Measurements from ENCODE around the gene GPR132.
"Not testable (repeated sequence)": the region's sequence is repeated elsewhere in the genome, so short reads cannot be mapped to it uniquely, and the experiment has no call there.

Gene GPR132, protein sequence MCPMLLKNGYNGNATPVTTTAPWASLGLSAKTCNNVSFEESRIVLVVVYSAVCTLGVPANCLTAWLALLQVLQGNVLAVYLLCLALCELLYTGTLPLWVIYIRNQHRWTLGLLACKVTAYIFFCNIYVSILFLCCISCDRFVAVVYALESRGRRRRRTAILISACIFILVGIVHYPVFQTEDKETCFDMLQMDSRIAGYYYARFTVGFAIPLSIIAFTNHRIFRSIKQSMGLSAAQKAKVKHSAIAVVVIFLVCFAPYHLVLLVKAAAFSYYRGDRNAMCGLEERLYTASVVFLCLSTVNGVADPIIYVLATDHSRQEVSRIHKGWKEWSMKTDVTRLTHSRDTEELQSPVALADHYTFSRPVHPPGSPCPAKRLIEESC

DNA sequence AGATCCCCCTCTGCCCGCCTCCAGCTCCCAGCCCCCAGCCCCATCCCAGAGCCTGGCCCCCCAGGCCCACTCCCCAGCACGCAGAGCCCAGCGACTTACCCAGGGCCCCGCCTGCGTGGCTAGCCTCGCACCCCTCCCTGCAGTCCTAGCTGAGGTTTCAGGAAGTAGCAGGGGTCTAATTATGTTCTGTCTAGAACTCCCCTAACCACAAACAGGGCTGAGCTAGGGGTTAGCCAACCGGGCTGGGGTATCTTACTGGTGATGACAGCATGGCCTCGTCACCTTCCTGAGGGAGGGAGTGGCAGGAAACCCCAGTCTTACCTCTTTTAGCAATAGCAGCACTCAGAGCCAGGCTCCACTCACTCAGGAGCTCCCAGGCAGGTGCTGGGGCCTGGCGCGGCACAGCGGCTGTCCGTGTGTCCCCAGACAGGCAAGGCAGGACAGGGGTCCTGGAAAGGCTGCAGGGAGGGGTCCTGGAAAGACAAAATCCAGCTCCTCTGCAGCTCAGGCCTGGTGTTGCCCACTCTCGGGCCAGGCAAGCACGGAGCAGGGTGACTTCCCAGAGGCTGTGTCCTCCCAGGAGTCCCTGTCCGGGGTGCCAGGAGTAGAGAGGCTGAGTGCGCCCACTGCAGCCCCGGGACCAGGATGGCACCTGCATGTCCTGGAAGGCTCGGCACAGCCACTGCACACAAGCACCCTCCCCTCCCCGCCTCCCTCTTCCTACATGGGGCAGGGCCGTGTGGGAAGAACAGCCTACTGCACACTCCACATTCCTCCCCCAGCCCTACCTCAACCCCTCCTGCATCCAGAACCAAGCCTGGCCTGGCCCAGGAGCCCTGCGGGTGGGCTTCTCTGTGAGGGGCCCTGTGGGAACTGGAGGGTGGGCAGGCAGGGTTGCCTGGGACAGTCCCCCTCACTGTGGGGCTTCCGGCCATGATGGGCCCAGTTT lies at the start of gene GPR132:
Gene GPR132, minus strand, starts transcription at position 151 of the 949 bp plus-strand sequence. CDS start 10,010 bp downstream, outside the sequence.
- DNase-seq: no peak

DNA sequence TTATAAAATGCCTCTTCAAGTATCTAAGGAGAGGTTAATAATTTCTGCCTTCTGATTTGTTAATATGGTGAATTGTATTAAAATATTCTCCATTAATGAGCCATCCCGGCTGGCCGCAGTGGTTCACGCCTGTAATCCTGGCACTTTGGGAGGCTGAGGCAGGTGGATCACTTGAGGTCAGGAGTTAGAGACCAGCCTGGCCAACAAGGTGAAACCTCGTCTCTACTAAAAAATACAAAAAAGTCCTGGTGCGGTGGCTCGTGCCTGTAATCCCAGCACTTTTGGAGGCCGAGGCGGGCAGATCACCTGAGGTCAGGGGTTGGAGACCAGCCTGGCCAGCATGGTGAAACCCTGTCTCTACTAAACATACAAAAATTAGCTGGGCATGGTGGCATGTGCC lies 44.0 kb upstream of the GPR132 start:
- not testable (repeated sequence) for DNase-seq

DNA sequence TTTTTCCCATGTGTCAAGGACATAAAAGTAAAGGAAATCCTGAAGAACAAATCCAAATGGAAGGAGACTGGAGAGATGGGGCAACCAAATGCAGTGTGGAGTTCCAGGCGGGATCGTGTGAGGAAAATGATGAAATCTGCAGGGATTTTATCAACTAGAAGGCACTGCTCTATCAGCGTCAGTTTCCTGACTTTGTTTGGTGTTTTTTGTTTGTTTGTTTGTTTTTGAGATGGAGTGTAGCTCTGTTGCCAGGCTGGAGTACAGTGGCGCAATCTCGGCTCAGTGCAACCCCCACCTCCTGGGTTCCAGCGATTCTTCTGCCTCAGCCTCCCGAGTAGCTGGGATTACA lies 43.3 kb upstream of the GPR132 start:
- no peak for DNase-seq

DNA sequence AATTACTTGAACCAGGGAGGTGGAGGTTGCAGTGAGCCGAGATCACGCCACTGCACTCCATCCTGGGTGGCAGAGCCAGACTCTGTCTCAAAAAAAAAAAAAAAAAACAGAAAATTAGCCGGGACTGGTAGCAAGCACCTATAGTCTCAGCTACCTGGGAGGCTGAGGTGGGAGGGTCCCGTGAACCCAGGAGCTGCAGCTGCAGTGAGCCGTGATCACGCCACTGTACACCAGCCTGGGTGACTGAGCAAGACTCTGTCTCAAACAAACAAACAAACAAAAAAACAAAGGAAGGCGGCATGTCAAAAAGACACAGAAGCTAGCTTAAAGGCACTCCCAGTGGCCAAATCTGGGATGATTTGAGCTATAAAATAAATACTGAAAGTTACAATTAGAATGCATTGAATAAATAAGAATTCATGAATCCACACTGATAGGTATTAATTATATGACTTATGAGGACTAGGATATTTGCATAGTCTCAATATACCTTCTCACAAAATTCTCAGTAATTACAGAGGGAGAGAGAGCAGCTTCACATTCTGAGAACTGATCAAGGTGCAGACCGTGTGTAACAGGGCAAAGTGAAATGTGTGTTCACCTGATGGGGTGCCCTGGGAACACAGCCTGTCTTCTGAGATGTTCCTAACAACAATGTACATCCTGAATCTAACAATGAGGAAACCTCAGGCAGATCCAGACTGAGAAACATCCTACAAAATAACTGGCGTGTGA lies 42.7 kb upstream of the GPR132 start:
- DNase-seq: no peak

DNA sequence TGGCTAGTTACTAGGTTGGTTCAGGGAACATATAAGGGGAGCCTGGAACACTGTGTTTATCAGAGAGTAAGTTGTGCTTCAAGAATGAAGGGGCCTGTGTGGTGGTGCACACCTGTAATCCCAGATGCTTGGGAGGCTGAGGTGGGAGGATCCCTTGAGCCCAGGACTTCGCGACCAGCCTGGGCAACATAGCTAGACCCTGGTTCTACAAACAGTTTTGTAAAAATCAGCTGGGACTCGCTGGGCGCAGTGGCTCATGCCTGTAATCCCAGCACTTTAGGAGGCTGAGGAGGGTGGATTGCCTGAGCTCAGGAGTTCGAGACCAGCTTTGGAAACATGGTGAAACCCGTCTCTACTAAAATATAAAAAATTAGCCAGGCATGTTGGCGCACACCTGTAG lies 42.1 kb upstream of the GPR132 start:
- no peak for DNase-seq

DNA sequence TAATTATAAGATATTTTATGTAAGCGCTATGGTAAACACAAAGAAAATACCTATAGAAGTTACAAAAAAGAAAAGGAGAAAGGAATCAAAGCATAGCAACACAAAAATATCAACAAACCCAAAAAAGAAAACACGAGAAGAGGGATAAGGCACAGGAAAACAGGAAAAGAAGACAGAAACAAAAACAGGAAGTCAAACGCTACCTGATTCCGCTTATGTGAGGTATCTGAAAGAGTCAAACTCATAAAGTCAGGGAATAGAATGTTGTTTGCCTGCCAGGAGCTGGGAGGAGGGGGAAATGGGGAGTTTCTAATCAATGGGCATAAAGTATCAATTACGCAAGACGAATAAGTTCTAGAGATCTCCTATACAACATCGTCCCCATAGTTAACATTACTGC lies 39.9 kb upstream of the GPR132 start:
- no peak for DNase-seq

DNA sequence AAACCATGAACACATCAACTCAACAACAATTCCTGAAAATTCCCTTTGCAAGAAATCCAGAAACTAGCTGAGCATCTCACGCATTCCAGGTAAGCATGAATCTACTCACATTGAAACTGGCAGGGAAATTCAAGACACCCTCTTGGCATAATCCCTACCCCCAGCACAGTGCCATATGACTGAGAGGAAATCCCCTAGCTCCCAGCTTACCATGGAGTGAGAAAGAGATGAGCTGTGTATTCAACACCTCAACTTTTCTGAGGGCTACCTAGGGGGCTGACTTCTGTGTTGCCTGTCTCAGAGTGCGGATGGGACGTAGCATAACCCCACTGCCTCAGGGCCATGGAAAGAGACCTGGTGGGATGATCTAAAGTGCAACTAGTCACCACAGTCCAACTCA lies 37.7 kb upstream of the GPR132 start:
- no peak for DNase-seq

DNA sequence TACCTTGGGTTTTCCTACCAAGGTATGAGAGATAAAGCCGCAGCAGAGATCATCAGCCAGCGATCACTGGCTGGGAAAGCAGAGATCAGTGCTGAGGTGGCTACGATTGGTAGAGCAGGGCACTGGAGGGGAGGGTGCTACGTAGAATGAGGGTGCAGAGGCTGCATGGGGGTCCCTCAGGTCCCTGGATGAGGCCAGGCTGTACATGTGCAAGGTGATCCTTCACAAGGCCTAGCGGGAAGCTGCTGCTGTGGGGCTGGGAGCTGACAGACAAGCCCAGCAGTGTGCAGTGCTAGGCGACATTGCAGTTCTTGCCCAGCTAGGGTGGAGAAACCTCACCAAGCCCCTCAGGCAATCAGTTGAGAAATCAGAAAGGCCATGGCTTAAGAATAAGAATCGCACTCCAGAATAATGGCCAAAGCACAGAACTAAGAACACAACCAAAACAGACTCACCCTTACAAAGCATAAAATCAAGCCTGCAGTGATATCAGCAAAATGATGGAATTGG lies 37.2 kb upstream of the GPR132 start:
- no peak for DNase-seq

DNA sequence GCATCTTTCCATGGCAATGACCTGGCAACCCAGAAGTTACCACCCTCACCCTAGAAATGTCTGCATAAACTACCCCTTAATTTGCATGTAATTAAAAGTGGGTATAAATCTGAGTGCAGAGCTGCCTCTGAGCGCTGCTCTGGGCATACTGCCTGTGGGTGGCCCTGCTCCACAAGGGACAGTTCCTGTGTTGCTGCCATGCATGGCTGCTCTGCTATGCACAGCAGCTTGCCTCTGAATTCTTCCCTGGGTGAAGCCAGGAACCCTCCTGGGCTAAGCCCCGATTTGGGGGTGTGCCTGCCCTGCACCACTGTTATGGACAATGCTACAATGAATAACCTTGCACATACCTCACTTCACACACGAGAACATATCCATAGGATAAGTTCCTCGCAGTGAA lies 35.7 kb upstream of the GPR132 start:
- no peak for DNase-seq

DNA sequence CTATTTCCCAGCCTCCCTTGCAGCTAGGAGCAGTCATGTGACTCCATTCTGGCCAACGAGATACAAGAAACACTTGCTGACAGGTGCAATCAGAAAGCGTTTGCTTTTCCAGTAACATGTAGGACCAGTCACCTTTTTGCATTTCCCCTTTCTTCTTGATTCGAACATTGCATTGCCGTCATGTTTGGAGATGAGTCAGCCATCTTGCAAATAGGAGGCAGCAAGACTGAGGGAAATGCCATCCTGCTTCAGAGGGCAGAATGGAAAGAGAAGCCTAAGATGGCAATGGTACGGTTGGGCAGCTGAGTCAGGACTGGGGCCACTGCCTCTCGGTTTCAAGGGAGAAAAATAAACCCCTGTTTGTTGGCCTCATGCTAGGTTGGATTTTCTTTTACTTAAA lies 34.5 kb upstream of the GPR132 start:
- no peak for DNase-seq

DNA sequence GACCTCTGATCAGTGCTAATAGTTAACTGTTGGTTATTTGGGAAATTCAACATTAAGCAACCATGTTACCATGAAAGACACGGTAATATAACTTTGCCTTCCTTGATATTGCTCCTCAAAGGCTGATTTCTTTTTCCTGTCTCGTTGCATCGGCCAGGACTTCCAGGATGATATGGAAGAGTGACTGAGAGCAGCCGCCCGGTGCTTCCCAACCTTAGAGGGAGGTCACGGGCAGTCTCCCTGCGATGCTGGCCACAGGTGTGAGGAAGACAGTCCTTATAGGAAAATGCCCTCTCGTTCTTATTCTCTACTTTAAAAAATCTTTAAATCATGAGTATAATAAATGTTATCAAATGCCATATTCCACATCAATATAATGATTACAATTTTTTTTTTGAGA lies 33.1 kb upstream of the GPR132 start:
- DNase-seq: no peak

DNA sequence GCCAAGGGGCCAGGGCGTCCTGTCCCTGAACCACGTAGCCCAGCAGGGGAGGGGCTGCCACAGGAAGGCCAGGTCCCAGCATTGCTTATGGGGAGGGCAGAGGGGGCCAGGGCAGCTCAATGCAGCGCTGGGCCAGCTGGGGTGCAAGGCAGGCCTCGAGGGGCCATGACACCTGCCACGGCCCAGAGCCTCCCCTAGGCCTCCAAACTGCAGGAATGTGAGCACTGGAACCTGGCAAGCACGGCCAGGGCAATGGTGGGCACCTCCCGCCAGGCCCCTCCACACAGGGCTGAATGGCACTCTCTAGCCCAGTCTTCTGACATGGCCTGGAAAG lies 32.5 kb upstream of the GPR132 start:
- no peak for DNase-seq

DNA sequence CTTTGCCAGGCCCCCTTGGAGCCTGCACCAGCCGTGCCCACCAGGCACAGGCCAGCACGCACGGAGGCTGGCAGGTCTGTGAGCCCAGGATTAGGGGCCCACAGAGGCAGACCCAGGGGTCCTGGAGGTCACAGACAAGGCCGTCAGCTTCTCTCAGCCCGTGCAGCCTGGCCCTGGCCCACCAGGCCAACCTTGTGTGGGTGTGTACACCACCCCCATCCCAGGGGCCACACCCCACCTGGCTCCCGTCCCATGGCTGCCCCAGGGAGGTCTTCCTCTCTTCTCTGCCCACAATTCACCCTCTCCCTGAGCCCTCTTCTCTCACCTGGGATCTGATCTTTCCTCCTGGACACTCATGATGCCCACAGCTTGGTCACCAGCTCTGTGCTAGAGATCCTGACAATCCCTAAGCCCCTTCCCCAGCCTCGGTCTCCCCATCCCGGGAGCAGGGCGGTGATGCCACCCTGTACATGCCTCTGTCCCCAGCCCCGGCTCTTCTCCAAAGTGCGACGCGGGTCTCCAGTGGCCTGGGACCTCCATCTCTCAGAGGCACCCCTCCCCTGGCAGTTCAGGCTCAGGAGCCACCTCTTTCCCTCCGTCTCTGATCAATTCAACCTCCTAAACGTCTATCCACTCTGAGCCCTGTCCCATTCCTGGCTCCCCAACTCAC lies 31.1 kb upstream of the GPR132 start:
- no peak for DNase-seq

DNA sequence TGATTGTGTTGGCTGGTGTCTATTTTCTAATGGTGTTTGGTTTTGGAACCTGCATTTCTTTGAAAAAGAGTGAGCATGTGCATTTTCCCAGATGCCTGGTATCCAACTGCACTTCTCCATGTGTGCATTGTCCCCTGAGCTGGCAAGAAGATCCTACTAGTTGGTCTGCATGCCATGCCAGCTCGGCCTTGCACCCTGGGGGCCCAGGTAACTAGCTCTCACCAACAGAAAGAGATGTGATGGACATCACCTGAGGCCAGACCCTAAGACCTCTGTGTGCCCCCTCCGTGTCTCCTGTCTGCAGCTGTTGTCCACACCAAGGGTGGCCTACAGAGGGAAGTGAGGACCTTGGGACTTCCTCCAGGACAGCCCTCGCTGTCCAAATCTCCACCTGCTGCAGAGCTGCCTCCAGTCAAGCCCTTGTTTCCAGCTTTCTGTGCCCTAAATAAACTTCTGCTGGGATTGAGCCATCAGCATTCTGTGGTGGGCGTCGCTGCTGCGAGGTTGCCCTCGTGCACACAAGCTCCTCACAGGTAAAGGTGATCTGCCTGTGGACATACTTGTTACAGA lies 30.1 kb upstream of the GPR132 start:
- DNase-seq: no peak

DNA sequence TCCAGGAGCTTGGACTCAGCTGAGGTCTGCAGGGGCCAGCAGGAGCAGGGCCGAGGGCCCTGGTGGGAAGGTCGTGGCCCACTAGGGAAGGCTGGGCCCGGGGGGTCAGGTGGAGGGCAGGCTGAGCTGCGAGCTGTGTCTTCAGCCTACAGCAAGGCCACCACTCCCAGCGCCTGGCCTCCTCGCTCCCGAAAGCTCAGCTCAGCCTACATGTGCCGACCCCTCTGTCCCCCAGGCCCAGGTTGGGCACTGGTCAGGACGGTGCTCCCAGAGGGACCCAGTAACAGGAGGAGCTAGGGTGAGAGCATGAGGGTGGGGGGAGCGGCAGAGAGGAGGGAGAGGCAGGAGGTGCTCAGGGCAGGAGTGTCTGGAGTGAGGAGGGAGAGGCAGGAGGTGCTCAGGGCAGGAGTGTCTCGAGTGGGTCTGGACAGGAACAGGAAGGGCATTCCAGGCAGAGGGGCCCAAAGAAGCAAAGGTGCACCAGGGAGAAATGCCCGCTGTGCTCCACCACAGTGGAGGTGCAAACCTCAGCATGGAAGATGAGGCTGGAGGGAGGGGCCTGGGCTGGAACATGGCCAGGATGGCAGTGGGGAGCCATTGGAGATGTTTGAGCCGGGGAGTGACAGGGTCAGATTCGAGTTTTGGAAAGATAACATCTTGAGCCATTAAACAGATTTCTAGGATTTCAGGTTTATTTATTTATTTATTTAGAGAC lies 29.1 kb upstream of the GPR132 start:
- no peak for DNase-seq

DNA sequence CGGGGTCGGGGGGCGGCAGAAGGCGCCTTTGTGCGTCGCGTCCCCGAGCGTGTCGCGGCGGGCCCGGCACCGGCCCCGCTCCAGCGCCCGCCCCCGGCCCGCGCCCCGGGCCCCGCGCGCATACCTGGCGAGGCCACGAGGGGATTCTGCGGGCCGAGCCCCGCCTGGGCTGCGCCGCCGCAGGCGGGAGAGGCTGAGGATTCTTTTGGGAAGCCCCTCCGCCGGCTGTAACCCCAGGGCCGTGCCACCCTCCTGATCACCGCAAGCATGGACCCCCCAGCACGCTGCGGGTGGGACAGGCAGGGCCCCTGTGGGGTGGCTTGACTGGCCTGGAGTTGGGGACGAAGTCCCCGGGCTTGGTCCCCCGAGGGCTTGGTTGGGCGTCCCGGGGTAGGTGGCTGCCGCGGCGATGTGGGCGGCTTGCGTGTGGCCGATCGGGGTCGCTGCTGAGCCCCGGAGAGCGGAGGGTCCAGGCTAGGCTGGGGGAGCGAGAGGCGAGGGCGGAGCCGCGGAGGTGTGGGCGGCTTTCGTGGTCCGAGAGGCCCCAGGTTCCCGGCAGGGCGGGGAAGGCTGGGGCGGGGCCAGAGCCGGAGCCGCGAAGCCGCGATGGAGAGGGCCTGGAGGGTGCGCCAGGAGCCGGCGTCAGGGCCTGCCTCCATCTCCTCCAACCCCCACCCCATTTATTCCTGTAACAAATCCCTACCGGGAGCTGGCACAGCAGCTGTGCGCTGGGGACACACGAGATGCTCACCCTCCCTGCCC lies 28.4 kb upstream of the GPR132 start:
- peak; percentile 66 for DNase-seq

DNA sequence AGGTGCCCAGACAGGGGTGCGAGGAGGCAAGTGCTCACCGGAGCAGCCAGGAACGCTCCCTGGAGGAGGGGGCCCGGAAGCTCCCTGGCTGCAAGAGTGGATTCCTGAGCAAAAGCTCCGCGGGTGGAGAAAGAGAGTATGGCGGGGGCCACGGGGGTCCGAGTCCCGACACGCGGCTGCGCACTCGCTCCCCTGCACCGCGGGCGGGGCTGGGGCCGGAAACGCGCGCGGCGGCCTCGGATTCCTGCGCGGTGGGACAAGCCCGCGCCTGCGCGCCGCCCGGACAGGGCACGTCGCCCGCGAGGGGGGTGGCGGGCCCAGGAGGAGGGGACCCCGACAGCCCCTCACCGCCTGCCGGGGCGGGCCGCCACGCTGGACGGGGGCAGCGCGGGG lies 27.8 kb upstream of the GPR132 start:
- peak; percentile 20 for DNase-seq

DNA sequence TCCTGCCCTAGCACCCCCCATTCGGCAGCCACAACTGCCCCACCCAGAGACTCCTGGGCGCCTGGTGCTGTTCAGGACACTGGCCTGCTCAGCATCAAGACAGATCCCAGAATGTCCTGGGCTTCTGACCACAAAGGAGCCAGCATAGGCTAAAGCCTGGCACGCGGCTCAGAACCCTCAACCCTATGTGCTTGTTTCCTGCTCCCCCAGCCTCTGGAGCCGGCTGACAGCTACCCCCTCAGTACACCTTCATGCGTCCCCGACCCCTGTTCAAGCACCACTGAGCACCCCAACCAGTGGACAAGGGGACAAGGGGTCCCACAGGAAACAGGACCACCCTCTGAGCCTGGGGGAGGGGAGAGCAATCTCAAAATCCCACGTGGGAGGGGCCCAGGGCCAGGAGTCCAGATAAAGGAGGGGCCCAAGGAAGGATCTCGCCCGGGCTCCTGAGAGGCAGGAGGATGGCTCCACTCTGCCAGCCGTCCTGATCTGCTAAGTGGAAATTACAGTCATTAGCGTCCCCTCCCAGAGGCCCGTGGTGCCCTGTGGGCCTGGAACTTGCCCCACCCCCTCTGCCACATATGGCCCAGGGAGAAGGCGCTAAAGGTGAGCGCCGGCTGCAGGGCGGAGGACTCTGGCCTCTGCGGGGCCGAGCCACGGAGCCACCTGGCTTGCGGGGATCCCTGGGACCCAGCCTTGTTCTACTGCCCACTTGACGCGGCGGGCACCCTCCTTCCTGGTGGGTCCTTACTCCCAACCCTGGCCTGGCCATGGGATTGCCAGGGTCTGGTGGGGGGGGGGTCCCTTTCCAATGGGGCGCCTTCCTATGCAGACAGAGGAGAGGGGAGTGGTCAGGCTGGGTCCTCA lies 27.2 kb upstream of the GPR132 start:
- peak; percentile 13 for DNase-seq

DNA sequence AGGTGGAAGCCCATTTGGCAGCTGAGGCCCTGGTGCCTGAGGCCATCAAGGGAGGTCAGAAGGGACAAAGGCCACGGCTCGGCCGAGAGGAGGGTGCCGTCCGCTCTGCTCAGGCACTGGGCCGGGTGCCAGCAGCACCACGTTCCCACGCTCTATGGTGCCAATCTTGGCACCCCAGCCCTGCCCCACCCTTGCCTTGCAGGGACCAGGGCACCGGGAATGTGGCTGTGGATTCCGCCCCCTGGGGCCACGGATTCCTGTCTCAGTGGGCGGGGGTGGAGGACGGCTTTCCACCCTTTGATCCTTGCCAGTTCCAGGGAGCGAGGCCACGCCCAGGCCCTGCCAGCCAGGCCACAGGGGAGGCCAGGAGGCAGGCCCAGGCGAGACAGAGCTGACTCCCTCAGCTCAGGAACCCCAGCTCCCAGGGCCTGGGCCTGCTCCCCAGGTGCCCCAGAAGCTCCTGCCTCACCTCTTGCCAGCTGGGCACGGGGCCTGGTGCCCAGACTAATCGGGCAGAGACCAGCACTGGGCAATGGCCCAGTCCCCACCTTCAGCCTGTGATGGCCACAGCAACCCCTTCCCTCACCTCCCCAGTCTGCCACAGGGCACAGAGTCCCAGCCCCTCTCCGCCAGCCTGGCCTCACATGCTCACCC lies 26.4 kb upstream of the GPR132 start:
- peak; percentile 62 for DNase-seq

Data from kidney glomerular epithelial cell (primary cell).